Activated gamma-delta T cell treated with Interleukin-2 at 50 U/mL for 16 hours (primary cell): ENCODE data around the gene TCEA2.

Experiments used
- DNase-seq: peaks from one replicate; pipeline ENCODE4 v3.0.0-alpha.2; 2020

TCEA2 gene

DNA sequence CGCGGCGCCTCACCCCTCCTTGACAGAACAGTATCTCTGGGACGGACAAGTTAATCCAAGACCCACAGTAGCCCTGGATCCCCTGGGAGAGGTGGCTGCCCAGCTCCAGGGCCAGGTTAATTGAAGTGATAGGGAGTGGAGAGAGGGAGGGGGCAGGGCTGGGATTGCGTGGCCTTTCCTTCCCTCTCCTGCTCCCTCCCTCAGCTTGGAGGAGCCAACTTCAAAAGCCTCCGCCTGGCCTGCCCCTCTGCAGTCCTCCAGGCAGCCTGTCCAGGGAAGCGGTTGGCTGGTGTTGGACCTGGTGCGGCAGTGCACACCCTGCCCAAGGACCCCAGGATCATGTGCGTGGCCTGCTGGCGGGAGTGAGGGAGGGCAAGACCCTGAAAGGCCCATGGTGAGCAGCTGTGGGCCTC lies 27.1 kb upstream of the TCEA2 start, which contains the start of gene C20orf204:
Gene C20orf204, plus strand, starts transcription at position 250 of the 413 bp plus-strand sequence. Its CDS starts 142 bp downstream, at position 392.
- no peak for DNase-seq

DNA sequence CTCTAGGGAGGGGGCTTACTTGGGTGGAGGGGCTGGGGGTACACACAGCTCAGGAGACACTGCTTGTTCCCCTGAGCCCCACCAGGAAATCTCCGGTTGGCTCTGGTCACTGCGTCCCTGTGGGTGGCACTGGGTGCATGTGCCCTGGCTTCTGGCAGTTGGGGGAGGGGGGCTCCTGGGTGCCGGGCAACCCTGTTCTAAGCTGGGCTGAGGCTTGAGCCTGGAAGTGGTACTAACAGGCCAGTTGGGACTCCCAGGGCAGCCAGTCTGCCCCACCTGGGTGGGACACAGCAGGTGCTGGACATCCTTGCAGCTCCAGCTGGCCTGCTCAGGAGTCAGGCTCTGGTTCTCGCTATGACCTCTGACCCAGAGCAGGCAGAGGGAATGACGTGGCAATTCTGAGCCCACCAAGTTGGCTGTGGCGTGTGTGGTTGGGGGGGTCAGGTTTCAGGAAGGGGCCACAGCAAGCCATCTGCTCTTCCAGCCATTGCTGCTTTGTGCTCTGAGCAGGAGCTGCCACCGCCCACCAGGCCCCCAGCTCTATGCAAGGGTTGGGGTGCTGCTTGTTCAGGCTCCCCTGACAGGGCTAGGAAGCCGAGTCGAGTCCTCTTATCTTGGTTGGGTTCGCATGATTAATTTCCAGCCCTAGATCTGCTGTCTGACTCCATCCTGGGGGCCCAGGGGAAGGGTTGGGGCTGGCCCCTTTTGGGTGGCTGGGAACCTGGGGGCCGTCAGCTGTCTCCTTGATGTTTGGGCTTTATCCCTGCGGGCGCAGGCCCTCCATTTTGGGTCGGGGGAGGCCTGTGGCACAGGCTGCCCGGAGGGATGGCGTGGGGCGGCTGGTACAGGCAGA lies 26.4 kb upstream of the TCEA2 start:
- DNase-seq, result no peak

DNA sequence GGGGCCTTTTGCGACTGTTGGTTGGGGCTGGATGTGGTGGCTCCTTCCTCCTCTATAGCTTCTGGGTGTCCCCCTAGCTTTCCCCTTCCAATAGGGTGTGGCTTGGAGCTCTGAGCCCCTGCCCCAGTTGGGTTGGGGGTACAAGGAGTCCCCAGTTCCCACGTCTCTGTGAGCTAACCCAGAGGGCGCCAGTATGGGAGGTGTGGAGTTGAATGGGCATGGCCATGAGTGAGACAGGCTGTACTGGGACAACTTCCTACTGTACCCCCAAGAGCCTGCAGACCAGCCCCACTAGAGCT lies 25.9 kb upstream of the TCEA2 start:
- DNase-seq, result no peak

GRCh38 chr20:64037498-64038213 lies 25.3 kb upstream of the TCEA2 start:
- DNase-seq, result no peak

DNA sequence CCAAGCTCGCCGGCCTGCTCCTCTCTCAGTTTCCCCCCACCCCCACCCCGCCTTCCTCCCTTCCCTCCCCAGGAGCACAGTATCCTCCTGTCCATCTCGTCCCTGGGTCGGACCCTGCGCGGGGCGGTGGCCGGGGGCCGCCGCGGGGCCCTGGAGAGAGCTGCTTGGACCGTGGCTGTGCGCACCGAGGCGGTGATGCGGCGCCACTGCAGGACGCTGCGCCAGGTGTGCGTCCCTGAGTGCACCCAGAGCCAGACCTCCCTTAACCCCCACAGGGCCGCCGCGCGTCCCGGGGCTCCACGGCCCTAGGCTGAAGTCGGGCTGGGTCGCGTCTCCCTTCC lies 24.8 kb upstream of the TCEA2 start:
- no peak for DNase-seq

DNA sequence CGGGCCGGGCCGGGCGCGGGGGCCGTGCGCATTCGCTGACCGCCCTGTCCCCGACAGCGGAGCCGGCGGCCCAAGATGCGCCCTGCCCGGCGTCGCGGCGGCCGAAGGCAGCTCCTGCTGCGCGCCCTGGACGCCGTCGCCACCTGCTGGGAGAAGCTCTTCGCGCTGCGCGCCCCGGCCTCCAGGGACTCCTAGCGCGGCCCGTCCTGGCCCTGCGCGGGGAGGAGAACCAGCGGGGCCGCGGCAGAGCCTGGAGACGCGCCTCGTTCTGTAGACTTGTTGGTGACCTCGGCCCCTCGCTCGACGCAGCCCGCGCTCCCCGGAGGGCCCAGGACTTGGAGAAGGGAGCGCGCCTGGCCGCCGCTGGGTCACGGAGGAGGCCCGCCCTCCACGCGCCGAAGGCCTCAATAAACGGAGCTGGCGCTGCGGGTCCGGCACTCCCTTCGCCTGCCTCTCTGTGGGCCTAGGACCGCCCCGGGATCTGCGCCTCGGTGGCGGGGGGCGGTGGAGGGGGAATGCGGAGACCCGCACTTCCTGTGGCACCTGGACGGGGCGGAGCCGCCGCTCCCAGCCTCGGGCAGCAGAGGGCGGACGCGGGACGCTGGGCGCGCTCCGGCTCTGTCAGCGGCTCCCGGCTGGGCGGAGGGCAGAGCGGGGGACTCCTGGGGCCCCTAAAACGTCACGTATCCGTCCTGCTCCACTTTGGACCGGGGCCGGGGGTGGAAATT lies 24.3 kb upstream of the TCEA2 start:
- DNase-seq, result peak; percentile 72

- DNase-seq, result no peak
These were observed 23.5 kb upstream of the TCEA2 start for GRCh38 chr20:64039293-64040160.

DNA sequence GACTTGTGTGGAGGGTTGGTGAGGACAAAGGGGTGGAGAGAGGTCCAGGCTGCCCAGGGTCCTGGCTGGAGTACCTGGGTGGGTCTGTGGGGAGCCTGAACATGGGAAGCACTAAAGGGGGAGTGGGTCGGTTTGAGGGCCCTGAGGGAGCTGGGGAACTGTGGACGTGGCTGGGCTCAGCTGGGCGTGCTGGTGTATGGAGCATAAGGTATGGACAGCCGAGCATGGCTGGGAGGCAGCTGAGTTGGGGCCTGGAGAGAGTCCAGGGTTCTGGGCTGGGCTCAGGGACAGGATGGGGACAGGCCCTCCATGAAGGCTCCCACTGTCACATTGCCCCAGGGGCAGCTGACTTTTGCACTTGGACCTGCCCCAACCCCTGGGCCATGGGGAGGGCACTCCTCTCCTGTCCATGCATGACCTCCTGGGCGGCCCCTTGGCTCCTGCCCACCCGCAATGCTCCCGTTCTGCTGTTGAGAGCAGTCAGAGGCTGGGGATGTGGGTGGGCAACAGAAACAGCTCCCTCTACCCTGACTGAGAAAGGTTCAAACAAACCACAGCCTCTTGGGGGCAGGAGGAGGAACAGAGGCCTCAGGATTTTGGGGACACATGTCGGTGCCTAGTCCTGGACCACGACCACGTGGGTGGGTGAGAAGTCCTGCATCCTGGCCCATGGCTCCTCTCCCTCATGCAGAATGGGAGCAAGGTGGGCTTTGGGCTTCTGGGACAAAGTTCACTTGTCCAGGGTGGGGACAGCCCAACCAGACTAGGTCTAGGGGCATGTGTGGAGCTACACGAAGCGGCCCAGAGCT lies 22.6 kb upstream of the TCEA2 start:
- DNase-seq, result no peak

- no peak for DNase-seq
These were observed 21.8 kb upstream of the TCEA2 start for GRCh38 chr20:64041040-64041780.

DNA sequence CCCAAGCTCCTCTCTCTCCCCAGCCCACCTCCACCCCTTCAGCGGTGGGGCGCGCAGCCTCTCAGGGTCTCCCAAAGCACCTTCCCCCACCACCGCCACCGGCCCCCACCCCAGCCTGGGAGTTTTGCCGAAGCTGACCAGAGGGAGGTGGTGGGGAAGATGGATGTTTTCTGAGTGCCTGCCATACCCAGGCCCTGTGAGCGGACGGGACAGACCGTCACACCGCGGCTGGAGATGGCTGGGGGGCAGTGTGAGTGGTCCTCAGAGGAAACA lies 21.3 kb upstream of the TCEA2 start:
- DNase-seq, result no peak

DNA sequence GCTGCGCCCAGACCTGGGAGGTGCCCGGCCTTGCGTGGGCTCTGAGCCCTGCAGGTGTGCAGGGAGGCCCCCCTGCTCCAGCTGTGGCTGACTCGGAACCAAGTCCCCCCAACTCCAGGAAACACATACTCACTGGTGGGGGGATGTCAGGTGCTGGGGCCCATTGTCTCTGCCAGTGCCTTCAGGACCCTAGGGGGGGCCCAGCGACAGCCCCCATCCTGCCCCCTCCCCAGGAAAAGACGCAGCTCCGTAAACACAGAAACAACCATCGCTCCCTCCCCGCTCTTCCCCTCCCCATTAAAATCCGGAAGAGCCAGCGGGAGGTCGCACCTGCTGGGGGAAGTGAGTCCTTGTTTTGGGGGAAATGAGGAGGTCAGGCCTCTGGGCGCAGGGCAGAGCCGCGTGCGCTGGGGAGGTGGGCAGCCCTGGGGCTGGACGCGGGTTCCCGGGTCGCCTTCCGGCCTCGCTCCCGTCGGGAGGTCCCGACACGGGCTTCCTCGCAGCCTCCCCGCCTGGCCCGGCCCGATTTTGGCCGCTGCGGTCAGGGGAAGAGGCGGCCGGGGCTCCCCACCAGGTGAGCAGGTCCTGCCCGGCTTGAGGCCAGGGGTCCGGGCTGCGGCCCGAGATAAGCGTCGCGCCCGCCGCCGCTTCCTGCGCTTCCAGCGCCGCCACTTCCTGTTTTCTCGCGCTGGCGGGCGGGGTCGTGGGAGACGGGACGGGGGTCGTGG lies 20.8 kb upstream of the TCEA2 start:
- DNase-seq, result no peak

- DNase-seq, result no peak
These were observed 19.2 kb upstream of the TCEA2 start for GRCh38 chr20:64043768-64044167.

- no peak for DNase-seq
These were observed 18.3 kb upstream of the TCEA2 start for GRCh38 chr20:64044484-64045247.

GRCh38 chr20:64045346-64046011 lies 17.5 kb upstream of the TCEA2 start:
- DNase-seq, result no peak

DNA sequence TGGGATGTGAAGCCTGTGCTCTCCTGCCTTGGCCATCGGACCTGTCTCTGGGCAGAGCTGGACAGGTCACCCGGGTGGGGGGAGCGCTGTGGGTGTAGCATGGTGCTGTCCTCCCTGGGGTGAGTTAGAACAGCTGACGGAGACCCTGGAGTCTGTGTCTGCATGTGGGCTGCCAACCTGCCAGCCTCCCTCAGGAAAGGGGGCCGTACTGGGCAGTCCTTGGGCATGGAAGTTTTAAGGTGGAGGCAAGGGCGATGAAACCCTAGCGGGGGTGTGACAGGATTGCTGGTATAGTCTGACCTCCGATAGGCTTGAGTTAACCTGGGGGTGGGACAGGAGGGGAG lies 16.0 kb upstream of the TCEA2 start:
- no peak for DNase-seq

DNA sequence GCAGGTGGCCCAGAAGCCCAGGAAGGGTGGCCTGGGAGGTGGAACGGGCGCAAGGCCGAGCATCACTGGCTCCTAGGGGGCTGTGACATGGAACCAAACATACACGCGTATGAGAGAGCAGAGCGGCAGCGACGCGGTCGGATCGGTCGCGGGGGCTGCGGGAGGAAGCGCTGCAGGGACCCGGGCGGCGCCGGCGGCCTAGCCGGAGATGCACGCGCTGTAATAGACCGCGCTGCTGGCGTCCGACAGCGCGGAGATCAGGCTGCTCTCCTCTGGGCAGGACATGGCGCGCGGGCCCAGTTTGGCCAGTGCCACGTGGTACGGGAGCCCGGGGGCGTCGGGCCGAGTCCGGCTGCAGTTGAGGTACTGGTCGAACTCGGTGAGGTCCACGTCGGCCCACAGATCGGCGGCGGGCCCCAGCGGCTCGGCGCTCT lies 15.0 kb upstream of the TCEA2 start:
- no peak for DNase-seq

- no peak for DNase-seq
These were observed 14.5 kb upstream of the TCEA2 start for GRCh38 chr20:64048402-64049044.

- DNase-seq, result no peak
These were observed 13.7 kb upstream of the TCEA2 start, which contains the start of gene SOX18 for GRCh38 chr20:64049060-64049877. Gene SOX18, minus strand, starts transcription at chr20:64049639. Its CDS starts 123 bp downstream, at chr20:64049516.
